GM23338 (cell line): ENCODE data around the gene CHST11. TPM values are rescaled to one million over a fixed set of nuclear protein-coding genes. Genes with fewer than 3 reads are reported as not detected.

Source experiments
- ATAC-seq: fragments of 200-7000 bp; cut with Tn5 transposase; 3 replicates; pipeline ENCODE4 v1.9.1; 2020
- DNase-seq: peaks from one replicate; pipeline ENCODE4 v3.0.0-alpha.2; 2015; ENCODE audit warnings: low spot score
- H2AFZ ChIP-seq: fragments of 200-600 bp; sonication (generic); 2 replicates; pipeline ENCODE4 v1.8.0; 2016; ENCODE audit warnings: antibody characterized with exemption, mild to moderate bottlenecking, moderate library complexity
- H3F3A ChIP-seq: fragments of 200-600 bp; sonication (generic); replicated peaks from 2 replicates; pipeline ENCODE4 v1.8.0; 2017; ENCODE audit warnings: antibody characterized with exemption, mixed run types, low read depth
- H3K27ac ChIP-seq: fragments of 200-600 bp; sonication (generic); 2 replicates; pipeline ENCODE4 v1.6.1; 2016; ENCODE audit warnings: low read depth
- H3K27me3 ChIP-seq: fragments of 200-600 bp; sonication (generic); 2 replicates; pipeline ENCODE4 v1.8.0; 2016; ENCODE audit warnings: mild to moderate bottlenecking, mixed run types, moderate library complexity; ENCODE audit not compliant: insufficient read depth
- H3K36me3 ChIP-seq: fragments of 200-600 bp; sonication (generic); 2 replicates; pipeline ENCODE4 v1.8.0; 2016; ENCODE audit warnings: mild to moderate bottlenecking; ENCODE audit not compliant: insufficient read depth
- H3K4me1 ChIP-seq: fragments of 200-600 bp; sonication (generic); 2 replicates; pipeline ENCODE4 v1.8.0; 2016; ENCODE audit warnings: mild to moderate bottlenecking, moderate library complexity; ENCODE audit not compliant: insufficient read depth
- H3K4me2 ChIP-seq: fragments of 200-600 bp; sonication (generic); 2 replicates; pipeline ENCODE4 v1.7.1; 2017; ENCODE audit warnings: mixed run types
- H3K4me3 ChIP-seq: fragments of 200-600 bp; sonication (generic); 2 replicates; pipeline ENCODE4 v1.6.1; 2016; ENCODE audit warnings: mixed run types
- H3K79me2 ChIP-seq: fragments of 200-600 bp; sonication (generic); replicated peaks from 2 replicates; pipeline ENCODE4 v1.8.0; 2017; ENCODE audit warnings: mild to moderate bottlenecking; ENCODE audit not compliant: insufficient read depth
- H3K9me2 ChIP-seq: fragments of 200-600 bp; sonication (generic); 2 replicates; pipeline ENCODE4 v1.8.0; 2017; ENCODE audit not compliant: insufficient read depth
- H4K20me1 ChIP-seq: fragments of 200-600 bp; sonication (generic); replicated peaks from 2 replicates; pipeline ENCODE4 v1.8.0; 2017; ENCODE audit warnings: mild to moderate bottlenecking; ENCODE audit not compliant: insufficient read depth
- H3K27ac Mint-ChIP-seq: 2 replicates; pipeline ENCODE4 v1.8.0; 2020; ENCODE audit warnings: inconsistent platforms, mild to moderate bottlenecking, moderate library complexity, mixed read lengths
- H3K27me3 Mint-ChIP-seq: 3 replicates; pipeline ENCODE4 v1.8.0; 2022; ENCODE audit warnings: low read depth, mild to moderate bottlenecking, moderate library complexity, mixed read lengths, inconsistent platforms; ENCODE audit not compliant: insufficient read depth, poor library complexity
- H3K36me3 Mint-ChIP-seq: 3 replicates; pipeline ENCODE4 v1.8.0; 2021; ENCODE audit warnings: low read depth, mild to moderate bottlenecking, inconsistent platforms, moderate library complexity, mixed read lengths
- H3K4me1 Mint-ChIP-seq: 3 replicates; pipeline ENCODE4 v1.8.0; 2020; ENCODE audit warnings: mild to moderate bottlenecking, inconsistent platforms, mixed read lengths
- H3K4me3 Mint-ChIP-seq: 3 replicates; pipeline ENCODE4 v1.8.0; 2021; ENCODE audit warnings: moderate library complexity, mild to moderate bottlenecking, inconsistent platforms, mixed read lengths
- H3K9me3 Mint-ChIP-seq: 3 replicates; pipeline ENCODE4 v1.8.0; 2020; ENCODE audit warnings: moderate library complexity, mild to moderate bottlenecking, inconsistent platforms, mixed read lengths
- EZH2phosphoT487 ChIP-seq: fragments of 200-600 bp; sonication (generic); IDR thresholded peaks from one replicate; pipeline ENCODE4 v1.8.1; 2018; ENCODE audit warnings: antibody characterized with exemption; ENCODE audit not compliant: unreplicated experiment
- POLR2AphosphoS5 ChIP-seq: IDR thresholded peaks from 2 replicates; pipeline ENCODE4 v1.6.1; 2016; ENCODE audit warnings: antibody characterized with exemption, low read depth
- ZNF114 ChIP-seq: fragments of 250-450 bp; sonication (Bioruptor Pico); IDR thresholded peaks from 2 replicates; pipeline ENCODE4 v1.5.0; 2020; ENCODE audit warnings: mild to moderate bottlenecking, moderate library complexity
- ZNF331 ChIP-seq: fragments of 250-450 bp; sonication (Bioruptor Pico); IDR thresholded peaks from 2 replicates; pipeline ENCODE4 v1.5.0; 2020; ENCODE audit warnings: low read depth, mild to moderate bottlenecking, moderate library complexity
- polyA plus RNA-seq: library from polyadenylated mRNA; unstranded; fragments of >200 nt; fragmentation: Nextera tagmentation; extraction: Ambion mirVana; gene quantifications from 2 replicates; pipeline ENCODE4 v1.2.1, GENCODE V29; 2016
- total RNA-seq: library from RNA; depleted of rRNA; stranded (reverse); fragments of >200 nt; shearing (Covaris generic); gene quantifications from 2 replicates; pipeline ENCODE4 v1.2.3, GENCODE V29; 2014
- TF ChIP-seq, protein P1 (sequence below): fragments of 250-450 bp; sonication (Bioruptor Pico); IDR thresholded peaks from 2 replicates; pipeline ENCODE4 v1.5.0; 2020; ENCODE audit warnings: mild to moderate bottlenecking, moderate library complexity
- TF ChIP-seq, protein P2 (sequence below): IDR thresholded peaks from one replicate; pipeline ENCODE4 v1.6.1; 2018; ENCODE audit warnings: antibody characterized with exemption; ENCODE audit not compliant: unreplicated experiment
- TF ChIP-seq, protein P3 (sequence below): IDR thresholded peaks from 2 replicates; pipeline ENCODE4 v1.6.1; 2016; ENCODE audit warnings: antibody characterized with exemption

CHST11 gene
- total and polyA plus RNA-seq, 2 experiments from 2014 or later, result 7.7 to 25.7 TPM

DNA sequence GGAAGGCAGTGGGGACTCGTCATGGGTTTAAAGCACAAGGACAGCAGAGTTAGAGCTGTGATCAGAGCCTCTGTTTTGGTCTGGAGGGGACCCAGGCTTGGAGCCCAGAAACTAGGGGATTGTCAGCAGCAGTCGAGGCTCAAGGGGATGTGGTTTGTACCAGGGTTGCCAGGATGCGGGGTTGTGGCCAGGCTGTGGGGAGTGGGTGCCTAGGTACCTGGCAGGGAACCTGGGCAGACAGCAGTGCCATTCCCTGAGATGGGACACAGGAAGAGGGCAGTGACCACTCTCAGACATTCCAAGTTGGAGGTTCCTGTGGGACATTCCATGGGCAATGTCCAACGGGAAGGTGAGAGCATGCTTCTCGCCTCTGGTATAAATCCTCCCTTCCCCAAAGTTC, 279.1 kb downstream of the CHST11 start (continued):
- TF ChIP-seq, protein P1, sequence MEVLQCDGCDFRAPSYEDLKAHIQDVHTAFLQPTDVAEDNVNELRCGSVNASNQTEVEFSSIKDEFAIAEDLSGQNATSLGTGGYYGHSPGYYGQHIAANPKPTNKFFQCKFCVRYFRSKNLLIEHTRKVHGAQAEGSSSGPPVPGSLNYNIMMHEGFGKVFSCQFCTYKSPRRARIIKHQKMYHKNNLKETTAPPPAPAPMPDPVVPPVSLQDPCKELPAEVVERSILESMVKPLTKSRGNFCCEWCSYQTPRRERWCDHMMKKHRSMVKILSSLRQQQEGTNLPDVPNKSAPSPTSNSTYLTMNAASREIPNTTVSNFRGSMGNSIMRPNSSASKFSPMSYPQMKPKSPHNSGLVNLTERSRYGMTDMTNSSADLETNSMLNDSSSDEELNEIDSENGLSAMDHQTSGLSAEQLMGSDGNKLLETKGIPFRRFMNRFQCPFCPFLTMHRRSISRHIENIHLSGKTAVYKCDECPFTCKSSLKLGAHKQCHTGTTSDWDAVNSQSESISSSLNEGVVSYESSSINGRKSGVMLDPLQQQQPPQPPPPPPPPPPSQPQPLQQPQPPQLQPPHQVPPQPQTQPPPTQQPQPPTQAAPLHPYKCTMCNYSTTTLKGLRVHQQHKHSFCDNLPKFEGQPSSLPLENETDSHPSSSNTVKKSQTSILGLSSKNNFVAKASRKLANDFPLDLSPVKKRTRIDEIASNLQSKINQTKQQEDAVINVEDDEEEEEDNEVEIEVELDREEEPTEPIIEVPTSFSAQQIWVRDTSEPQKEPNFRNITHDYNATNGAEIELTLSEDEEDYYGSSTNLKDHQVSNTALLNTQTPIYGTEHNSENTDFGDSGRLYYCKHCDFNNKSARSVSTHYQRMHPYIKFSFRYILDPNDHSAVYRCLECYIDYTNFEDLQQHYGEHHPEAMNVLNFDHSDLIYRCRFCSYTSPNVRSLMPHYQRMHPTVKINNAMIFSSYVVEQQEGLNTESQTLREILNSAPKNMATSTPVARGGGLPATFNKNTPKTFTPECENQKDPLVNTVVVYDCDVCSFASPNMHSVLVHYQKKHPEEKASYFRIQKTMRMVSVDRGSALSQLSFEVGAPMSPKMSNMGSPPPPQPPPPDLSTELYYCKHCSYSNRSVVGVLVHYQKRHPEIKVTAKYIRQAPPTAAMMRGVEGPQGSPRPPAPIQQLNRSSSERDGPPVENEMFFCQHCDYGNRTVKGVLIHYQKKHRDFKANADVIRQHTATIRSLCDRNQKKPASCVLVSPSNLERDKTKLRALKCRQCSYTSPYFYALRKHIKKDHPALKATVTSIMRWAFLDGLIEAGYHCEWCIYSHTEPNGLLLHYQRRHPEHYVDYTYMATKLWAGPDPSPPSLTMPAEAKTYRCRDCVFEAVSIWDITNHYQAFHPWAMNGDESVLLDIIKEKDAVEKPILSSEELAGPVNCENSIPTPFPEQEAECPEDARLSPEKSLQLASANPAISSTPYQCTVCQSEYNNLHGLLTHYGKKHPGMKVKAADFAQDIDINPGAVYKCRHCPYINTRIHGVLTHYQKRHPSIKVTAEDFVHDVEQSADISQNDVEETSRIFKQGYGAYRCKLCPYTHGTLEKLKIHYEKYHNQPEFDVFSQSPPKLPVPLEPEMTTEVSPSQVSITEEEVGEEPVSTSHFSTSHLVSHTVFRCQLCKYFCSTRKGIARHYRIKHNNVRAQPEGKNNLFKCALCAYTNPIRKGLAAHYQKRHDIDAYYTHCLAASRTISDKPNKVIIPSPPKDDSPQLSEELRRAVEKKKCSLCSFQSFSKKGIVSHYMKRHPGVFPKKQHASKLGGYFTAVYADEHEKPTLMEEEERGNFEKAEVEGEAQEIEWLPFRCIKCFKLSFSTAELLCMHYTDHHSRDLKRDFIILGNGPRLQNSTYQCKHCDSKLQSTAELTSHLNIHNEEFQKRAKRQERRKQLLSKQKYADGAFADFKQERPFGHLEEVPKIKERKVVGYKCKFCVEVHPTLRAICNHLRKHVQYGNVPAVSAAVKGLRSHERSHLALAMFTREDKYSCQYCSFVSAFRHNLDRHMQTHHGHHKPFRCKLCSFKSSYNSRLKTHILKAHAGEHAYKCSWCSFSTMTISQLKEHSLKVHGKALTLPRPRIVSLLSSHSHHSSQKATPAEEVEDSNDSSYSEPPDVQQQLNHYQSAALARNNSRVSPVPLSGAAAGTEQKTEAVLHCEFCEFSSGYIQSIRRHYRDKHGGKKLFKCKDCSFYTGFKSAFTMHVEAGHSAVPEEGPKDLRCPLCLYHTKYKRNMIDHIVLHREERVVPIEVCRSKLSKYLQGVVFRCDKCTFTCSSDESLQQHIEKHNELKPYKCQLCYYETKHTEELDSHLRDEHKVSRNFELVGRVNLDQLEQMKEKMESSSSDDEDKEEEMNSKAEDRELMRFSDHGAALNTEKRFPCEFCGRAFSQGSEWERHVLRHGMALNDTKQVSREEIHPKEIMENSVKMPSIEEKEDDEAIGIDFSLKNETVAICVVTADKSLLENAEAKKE (CRISPR knock-in tag), result no peak
- no peak for TF ChIP-seq POLR2AphosphoS5
- TF ChIP-seq, protein P2, sequence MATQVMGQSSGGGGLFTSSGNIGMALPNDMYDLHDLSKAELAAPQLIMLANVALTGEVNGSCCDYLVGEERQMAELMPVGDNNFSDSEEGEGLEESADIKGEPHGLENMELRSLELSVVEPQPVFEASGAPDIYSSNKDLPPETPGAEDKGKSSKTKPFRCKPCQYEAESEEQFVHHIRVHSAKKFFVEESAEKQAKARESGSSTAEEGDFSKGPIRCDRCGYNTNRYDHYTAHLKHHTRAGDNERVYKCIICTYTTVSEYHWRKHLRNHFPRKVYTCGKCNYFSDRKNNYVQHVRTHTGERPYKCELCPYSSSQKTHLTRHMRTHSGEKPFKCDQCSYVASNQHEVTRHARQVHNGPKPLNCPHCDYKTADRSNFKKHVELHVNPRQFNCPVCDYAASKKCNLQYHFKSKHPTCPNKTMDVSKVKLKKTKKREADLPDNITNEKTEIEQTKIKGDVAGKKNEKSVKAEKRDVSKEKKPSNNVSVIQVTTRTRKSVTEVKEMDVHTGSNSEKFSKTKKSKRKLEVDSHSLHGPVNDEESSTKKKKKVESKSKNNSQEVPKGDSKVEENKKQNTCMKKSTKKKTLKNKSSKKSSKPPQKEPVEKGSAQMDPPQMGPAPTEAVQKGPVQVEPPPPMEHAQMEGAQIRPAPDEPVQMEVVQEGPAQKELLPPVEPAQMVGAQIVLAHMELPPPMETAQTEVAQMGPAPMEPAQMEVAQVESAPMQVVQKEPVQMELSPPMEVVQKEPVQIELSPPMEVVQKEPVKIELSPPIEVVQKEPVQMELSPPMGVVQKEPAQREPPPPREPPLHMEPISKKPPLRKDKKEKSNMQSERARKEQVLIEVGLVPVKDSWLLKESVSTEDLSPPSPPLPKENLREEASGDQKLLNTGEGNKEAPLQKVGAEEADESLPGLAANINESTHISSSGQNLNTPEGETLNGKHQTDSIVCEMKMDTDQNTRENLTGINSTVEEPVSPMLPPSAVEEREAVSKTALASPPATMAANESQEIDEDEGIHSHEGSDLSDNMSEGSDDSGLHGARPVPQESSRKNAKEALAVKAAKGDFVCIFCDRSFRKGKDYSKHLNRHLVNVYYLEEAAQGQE, result no peak
- no peak for TF ChIP-seq ZNF331
- no peak for TF ChIP-seq EZH2phosphoT487
- TF ChIP-seq ZNF114, result no peak

DNA sequence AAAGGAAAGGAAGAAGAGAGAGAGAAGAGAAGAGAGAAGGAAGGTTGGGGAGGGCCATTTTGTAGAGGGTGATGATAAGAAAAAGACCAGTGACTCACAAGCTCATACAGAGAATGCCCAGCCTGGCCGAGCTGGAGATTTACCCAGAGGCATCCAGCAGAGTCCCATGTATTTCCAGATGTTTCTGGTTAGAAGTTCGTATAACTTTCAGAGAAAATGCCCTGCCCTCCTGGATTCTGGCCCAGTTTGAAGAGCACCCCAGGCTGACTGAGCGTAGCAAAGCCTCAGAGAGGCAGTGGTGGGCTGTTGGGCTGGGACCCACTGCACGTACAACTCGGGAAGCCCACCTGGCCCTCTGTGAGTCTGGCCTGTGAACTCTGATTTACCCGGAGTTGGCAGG, 279.6 kb downstream of the CHST11 start:
- no peak for ATAC-seq
- Histone ChIP-seq H4K20me1 (no peaks in the 10 kb centered on the region; the same call in 1 of the 2 replicates), H3K27ac (no peak overlapping the region), H2AFZ (no peak overlapping the region), H3K4me3 (no peak overlapping the region), H3K79me2 (no peaks in the 10 kb centered on the region), H3F3A (no peaks in the 10 kb centered on the region), H3K4me1 (peaks cover 7% of the 10 kb centered on the region; the same call in 1 of the 2 replicates), H3K36me3 (no peaks in the 10 kb centered on the region), H3K4me2 (no peak overlapping the region), H3K27me3 (no peaks in the 10 kb centered on the region), H3K9me2 (no peaks in the 10 kb centered on the region)
- no peak overlapping the region for H3K4me3 Mint-ChIP-seq
- no peak for TF ChIP-seq ZNF114
- TF ChIP-seq, protein P3, sequence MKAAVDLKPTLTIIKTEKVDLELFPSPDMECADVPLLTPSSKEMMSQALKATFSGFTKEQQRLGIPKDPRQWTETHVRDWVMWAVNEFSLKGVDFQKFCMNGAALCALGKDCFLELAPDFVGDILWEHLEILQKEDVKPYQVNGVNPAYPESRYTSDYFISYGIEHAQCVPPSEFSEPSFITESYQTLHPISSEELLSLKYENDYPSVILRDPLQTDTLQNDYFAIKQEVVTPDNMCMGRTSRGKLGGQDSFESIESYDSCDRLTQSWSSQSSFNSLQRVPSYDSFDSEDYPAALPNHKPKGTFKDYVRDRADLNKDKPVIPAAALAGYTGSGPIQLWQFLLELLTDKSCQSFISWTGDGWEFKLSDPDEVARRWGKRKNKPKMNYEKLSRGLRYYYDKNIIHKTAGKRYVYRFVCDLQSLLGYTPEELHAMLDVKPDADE, result no peak
- H3K27me3 Mint-ChIP-seq, result no peaks in the 10 kb centered on the region
- no peaks in the 10 kb centered on the region for H3K36me3 Mint-ChIP-seq
- H3K27ac Mint-ChIP-seq, result no peak overlapping the region
- peaks cover 27% of the 10 kb centered on the region for H3K4me1 Mint-ChIP-seq
- H3K9me3 Mint-ChIP-seq, result no peaks in the 10 kb centered on the region
- no peak for DNase-seq
